Measurements from ENCODE around the gene MINDY3.
A peak's percentile ranks its signal among the peaks of the same experiment; 100 is the strongest.

The MINDY3 gene

GRCh38 chr10:15739254-15739970, 120.9 kb downstream of the MINDY3 start:
- H3K4me3 ChIP-seq (ENCODE audit: low read depth, low read length), result no peak overlapping the region
- TF ChIP-seq CTCF (IDR thresholded peaks at IDR 0.05; ENCODE audit: low read depth, low read length), result no peak
- in situ Hi-C loops (cut with HindIII; ENCODE audit: low sequenced_read_pairs), result no loop called here
- DNase-seq (ENCODE audit: low read depth, low spot score), result no peak

GRCh38 chr10:15738270-15738925, 121.9 kb downstream of the MINDY3 start:
- in situ Hi-C loops (cut with HindIII; ENCODE audit: low sequenced_read_pairs), result no loop called here
- peak; percentile 54 for DNase-seq (ENCODE audit: low read depth, low spot score)
- no peak for TF ChIP-seq CTCF (IDR thresholded peaks at IDR 0.05; ENCODE audit: low read depth, low read length)
- H3K4me3 ChIP-seq (ENCODE audit: low read depth, low read length), result no peak overlapping the region

GRCh38 chr10:15737656-15738055, 122.7 kb downstream of the MINDY3 start:
- no peak for DNase-seq (ENCODE audit: low read depth, low spot score)
- in situ Hi-C loops (cut with HindIII; ENCODE audit: low sequenced_read_pairs), result no loop called here
- no peak overlapping the region for H3K4me3 ChIP-seq (ENCODE audit: low read depth, low read length)
- TF ChIP-seq CTCF (IDR thresholded peaks at IDR 0.05; ENCODE audit: low read depth, low read length), result no peak

GRCh38 chr10:15735763-15736162, 124.5 kb downstream of the MINDY3 start:
- H3K4me3 ChIP-seq (ENCODE audit: low read depth, low read length), result no peak overlapping the region
- in situ Hi-C loops (cut with HindIII; ENCODE audit: low sequenced_read_pairs), result no loop called here
- TF ChIP-seq CTCF (IDR thresholded peaks at IDR 0.05; ENCODE audit: low read depth, low read length), result no peak
- DNase-seq (ENCODE audit: low read depth, low spot score), result no peak

- H3K4me3 ChIP-seq (ENCODE audit: low read depth, low read length), result no peak overlapping the region
- no peak for DNase-seq (ENCODE audit: low read depth, low spot score)
- TF ChIP-seq CTCF (IDR thresholded peaks at IDR 0.05; ENCODE audit: low read depth, low read length), result no peak
- in situ Hi-C loops (cut with HindIII; ENCODE audit: low sequenced_read_pairs), result no loop called here
Observed at GRCh38 chr10:15730341-15730740, 130.0 kb downstream of the MINDY3 start.

GRCh38 chr10:15729890-15730289, 130.4 kb downstream of the MINDY3 start:
- in situ Hi-C loops (cut with HindIII; ENCODE audit: low sequenced_read_pairs), result no loop called here
- H3K4me3 ChIP-seq (ENCODE audit: low read depth, low read length), result no peak overlapping the region
- DNase-seq (ENCODE audit: low read depth, low spot score), result no peak
- TF ChIP-seq CTCF (IDR thresholded peaks at IDR 0.05; ENCODE audit: low read depth, low read length), result no peak
